Activated effector memory CD4-positive, alpha-beta T cell treated with anti-CD3 and anti-CD28 coated beads, Interleukin-2, amount 50 U/mL, for 16 hours (primary cell): ENCODE results near the gene RNF208.
"Not testable (repeated sequence)": the region's sequence is repeated elsewhere in the genome, so short reads cannot be mapped to it uniquely, and the experiment has no call there.

Experiments
- DNase-seq: peaks from one replicate; pipeline ENCODE4 v3.0.0-alpha.2; 2020

Gene RNF208, protein sequence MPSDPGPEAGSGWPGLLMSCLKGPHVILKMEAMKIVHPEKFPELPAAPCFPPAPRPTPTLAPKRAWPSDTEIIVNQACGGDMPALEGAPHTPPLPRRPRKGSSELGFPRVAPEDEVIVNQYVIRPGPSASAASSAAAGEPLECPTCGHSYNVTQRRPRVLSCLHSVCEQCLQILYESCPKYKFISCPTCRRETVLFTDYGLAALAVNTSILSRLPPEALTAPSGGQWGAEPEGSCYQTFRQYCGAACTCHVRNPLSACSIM

DNA sequence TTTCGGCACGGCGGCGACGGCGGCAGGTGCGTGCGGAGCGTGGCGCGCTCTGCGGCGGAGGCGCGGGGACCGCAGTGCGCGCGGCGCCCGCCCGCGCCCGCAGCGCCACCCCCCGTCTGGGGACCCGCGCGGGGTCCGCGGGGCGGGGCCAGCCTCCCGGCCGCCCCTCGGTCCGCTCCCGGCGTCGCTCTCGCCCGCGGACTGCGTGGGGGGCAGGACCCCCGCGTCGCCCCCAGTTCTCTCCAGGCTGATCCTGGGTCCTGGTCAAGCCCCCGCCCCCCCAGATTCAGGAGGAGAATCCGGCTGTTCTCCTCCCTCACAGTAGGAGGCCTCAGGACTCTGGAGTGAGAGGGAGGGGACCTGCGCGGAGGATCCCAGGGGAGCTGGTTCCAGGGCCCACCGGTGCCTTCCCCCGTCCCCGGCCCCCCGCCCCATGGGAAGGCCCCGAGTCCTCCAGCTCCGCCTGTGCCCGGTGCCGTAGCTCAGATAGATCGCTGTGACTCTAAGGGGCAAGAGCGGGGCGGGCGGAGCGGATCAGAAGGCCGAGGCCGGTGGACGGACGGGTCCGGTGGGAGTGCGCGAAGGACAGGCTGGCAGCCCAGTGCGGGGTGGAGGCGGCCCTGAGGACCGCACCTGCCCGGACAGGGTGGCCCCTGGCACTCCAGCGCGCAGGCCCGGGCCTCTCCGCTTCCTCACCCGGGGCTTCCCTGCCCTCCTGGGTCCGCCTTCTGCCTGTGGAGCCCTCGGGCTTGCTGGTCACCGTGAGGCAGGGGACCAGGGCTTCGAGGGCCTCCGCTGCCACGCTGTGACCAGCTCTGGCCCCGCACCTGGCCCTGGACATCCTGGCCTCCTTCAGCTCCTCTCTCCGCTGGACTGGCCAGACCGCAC, at the start of gene RNF208:
Gene RNF208 (minus strand): TSS at position 51 of the 888 bp plus-strand sequence. CDS start 1,028 bp downstream, outside the sequence.
- no peak for DNase-seq

DNA sequence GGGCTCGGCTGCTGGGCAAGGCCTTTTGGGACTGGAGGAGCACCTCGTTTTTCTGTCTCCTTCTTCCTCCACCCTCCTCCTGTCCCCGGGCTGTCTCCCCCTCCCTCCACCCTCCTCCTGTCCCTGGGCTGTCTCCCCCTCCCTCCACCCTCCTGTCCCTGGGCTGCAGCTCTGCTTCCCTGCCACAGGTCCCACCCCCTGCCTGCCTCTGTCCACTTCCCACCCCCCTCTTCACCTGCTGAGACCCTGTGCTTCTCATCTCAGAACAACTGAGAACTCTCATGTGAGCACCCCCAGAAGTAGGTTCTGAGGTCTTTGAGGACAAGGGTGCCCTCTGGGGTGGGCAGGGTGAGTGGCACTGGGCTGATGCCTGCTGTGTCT, 49.6 kb upstream of the RNF208 start:
- no peak for DNase-seq

- no peak for DNase-seq
Observed at GRCh38 chr9:137270929-137271695, 49.1 kb upstream of the RNF208 start.

- no peak for DNase-seq
Observed at GRCh38 chr9:137269231-137269772, 47.3 kb upstream of the RNF208 start.

DNA sequence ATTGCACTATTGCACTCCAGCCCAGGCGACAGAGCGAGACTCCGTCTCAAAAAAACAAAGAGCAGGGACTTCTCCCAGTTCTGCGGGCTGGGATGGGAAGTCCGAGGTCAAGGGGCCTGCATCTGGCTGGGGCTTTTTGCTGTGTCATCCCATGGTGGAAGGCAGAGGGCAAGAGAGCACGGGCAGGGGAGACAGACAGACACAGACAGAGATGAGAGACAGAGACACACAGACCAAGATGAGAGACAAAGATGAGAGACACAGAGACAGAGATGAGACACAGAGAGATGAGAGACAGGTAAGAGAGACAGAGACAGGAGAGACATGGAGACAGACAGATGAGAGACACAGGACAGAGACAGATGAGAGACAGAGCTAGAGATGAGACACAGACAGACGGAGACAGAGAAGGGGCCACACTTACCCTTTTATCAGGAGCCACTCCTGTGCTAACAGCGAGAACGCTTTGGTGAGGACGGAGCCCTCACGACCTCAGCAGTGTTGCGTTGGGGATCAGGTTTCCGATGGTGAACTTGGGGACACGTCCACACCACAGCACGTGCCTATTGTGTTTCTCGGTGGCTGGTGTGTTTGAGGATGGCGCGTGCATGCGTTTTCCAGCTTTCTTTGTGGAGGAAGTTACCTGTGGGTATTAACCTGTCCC, 46.6 kb upstream of the RNF208 start:
- no peak for DNase-seq

- DNase-seq: no peak
Observed at GRCh38 chr9:137267933-137268355, 45.9 kb upstream of the RNF208 start.

GRCh38 chr9:137266585-137267453, 44.8 kb upstream of the RNF208 start:
- DNase-seq: no peak

- DNase-seq: no peak
Observed at GRCh38 chr9:137266162-137266527, 44.1 kb upstream of the RNF208 start.

DNA sequence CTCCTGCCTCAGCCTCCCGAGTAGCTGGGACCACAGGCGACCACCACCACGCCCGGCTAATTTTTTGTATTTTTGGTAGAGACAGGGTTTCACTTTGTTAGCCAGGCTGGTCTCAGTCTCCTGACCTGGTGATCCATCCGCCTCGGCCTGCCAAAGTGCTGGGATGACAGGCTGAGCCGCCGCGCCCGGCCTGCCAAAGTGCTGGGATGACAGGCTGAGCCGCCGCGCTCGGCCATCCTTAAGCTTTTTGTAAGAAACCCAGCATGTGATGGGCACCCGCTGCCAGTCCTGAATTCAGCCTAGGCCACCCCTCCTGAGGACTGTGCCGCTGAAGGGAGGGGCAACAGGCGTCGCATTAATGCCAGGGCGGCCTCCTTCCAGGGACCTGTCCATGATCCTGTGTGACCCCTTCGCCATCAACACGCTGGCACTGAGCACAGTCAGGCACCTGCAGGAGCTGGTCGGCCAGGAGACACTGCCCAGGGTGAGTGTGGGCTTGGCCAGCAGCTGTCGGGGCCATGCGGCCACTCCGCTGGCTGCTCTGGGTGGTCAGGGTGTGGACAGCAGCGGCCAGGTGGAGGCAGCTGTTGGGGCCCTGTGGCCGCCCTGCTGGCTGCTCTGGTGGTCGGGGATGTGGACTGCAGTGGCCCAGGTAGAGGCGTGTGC, 43.6 kb upstream of the RNF208 start:
- no peak for DNase-seq

DNA sequence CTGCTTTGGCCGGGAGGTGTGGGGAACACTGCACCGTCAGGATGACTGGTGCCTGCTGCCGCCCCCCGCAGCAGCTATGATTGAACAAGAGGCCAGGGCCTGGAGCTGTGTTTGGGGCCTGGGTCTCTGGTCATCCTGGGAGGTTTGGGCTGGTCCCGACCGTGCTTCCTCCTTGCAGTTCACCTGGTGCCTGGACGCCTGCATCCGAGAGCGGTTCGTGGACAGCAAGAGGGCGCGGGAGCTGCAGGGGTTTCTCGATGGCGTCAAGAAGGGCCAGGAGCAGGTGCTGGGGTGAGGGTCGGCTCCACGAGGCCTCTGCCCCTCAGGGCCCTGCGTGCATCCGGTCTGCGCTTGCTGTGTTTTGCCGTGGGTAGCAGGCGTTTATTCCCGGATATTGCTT, 42.0 kb upstream of the RNF208 start:
- DNase-seq: no peak

DNA sequence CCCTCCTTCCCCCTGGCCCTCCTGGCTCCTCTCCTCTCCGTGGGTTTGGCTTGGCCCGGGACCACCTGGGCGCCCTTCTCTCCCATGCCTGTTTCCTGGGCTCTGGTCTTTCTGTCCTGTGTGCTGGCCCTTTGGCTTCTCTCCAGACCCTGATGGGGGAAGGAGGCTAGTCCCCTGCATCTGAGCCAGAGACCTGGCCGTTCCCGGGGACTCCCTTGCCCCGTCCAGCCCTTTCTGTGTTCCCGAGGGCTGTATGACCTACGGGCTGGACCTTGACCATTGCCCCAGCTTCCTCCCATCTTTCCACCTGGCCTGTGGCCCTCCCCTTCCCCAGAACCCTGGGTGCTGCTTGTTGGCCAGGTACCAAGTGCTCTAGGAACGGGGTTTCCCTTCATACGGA, 41.5 kb upstream of the RNF208 start:
- DNase-seq: no peak

DNA sequence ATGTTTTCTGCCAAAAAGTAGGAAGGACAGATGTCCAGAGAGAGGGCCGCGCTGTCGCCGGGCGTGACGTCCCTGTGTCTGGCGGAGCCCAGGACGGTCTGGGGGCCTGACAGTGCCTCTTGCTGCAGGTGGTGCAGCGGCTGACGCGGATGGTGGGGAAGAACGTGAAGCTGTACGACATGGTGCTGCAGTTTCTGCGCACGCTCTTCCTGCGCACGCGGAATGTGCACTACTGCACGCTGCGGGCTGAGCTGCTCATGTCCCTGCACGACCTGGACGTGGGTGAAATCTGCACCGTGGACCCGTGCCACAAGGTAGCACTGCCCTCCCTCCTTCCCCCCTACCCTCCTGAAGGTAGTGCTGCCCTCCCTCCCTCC, 40.9 kb upstream of the RNF208 start:
- no peak for DNase-seq

- not testable (repeated sequence) for DNase-seq
Observed at GRCh38 chr9:137262173-137262908, 40.3 kb upstream of the RNF208 start.

DNA sequence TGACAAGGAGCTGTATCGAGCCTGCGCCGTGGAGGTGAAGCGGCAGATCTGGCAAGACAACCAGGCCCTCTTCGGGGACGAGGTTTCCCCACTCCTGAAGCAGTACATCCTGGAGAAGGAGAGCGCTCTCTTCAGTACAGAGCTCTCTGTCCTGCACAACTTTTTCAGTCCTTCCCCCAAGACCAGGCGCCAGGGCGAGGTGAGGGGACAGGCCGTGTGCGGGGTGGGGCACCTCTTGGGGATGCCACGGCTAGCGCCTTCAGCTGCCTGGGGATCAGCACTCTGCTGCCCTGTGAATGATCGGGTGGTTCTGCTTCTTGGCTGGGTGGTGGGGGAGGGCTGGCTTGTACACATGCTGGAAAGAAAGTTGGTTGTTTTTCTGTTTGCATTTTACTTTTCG, 34.8 kb upstream of the RNF208 start:
- no peak for DNase-seq

- no peak for DNase-seq
Observed at GRCh38 chr9:137256362-137256761, 34.3 kb upstream of the RNF208 start.

GRCh38 chr9:137255448-137256114, 33.5 kb upstream of the RNF208 start:
- no peak for DNase-seq

- DNase-seq: peak; percentile 99
Observed at GRCh38 chr9:137254624-137255447, 32.8 kb upstream of the RNF208 start, which contains the start of gene NELFB. Gene NELFB, plus strand, starts transcription at chr9:137255327.

- DNase-seq: no peak
Observed at GRCh38 chr9:137253717-137254623, 31.9 kb upstream of the RNF208 start.
